Smooth muscle cell (in vitro differentiated cells): ENCODE results near the gene PER1. TPM values are rescaled to one million over a fixed set of nuclear protein-coding genes. Genes with fewer than 3 reads are reported as not detected.
A peak's percentile ranks its signal among the peaks of the same experiment; 100 is the strongest.

Experiments
- DNase-seq: peaks from one replicate; lab custom pipeline; 2025; ENCODE audit not compliant: unreplicated experiment; lab: John Stamatoyannopoulos, UW
- H2AFZ ChIP-seq: fragments of 200-600 bp; sonication (generic); 2 replicates; pipeline ENCODE4 v1.6.0; 2016; ENCODE audit warnings: antibody characterized with exemption, low read depth, mild to moderate bottlenecking
- H3F3A ChIP-seq: fragments of 200-600 bp; sonication (generic); 2 replicates; pipeline ENCODE4 v1.6.0; 2017; ENCODE audit warnings: antibody characterized with exemption, low read depth
- H3K27ac ChIP-seq: fragments of 200-600 bp; sonication (generic); 2 replicates; pipeline ENCODE4 v1.5.1; 2016; ENCODE audit warnings: low read depth, mild to moderate bottlenecking
- H3K27me3 ChIP-seq: fragments of 200-600 bp; sonication (generic); 2 replicates; pipeline ENCODE4 v1.6.1; 2016; ENCODE audit warnings: low read depth, mild to moderate bottlenecking
- H3K36me3 ChIP-seq: fragments of 200-600 bp; sonication (generic); 2 replicates; pipeline ENCODE4 v1.5.1; 2016; ENCODE audit warnings: low read depth
- H3K4me1 ChIP-seq: fragments of 200-600 bp; sonication (generic); 2 replicates; pipeline ENCODE4 v1.5.1; 2016; ENCODE audit warnings: low read depth
- H3K4me2 ChIP-seq: fragments of 200-600 bp; sonication (generic); 2 replicates; pipeline ENCODE4 v1.6.0; 2016; ENCODE audit warnings: mild to moderate bottlenecking
- H3K4me3 ChIP-seq: fragments of 200-600 bp; sonication (generic); 2 replicates; pipeline ENCODE4 v1.5.1; 2016; ENCODE audit warnings: mild to moderate bottlenecking
- H3K79me2 ChIP-seq: fragments of 200-600 bp; sonication (generic); 2 replicates; pipeline ENCODE4 v1.6.0; 2016; ENCODE audit warnings: low read depth, mild to moderate bottlenecking
- H3K9ac ChIP-seq: fragments of 200-600 bp; sonication (generic); 2 replicates; pipeline ENCODE4 v1.6.0; 2016; ENCODE audit warnings: low read depth
- H3K9me3 ChIP-seq: fragments of 200-600 bp; sonication (generic); replicated peaks from 2 replicates; pipeline ENCODE4 v1.5.1; 2016; ENCODE audit warnings: low read depth
- H4K20me1 ChIP-seq: fragments of 200-600 bp; sonication (generic); 2 replicates; pipeline ENCODE4 v1.6.0; 2016; ENCODE audit warnings: low read depth
- CTCF ChIP-seq: fragments of 200-600 bp; sonication (generic); IDR thresholded peaks from 2 replicates; pipeline ENCODE4 v1.5.1; 2017; ENCODE audit warnings: borderline replicate concordance, mild to moderate bottlenecking, antibody characterized with exemption; ENCODE audit not compliant: insufficient read depth, poor library complexity, severe bottlenecking
- WGBS: methylation state at CpG from one replicate; pipeline ENCODE4 v1.1.7; 2016; ENCODE audit warnings: low lambda C conversion rate; 5-methylcytosine and 5-hydroxymethylcytosine counted together
- polyA plus RNA-seq: library from polyadenylated mRNA; unstranded; fragments of >200 nt; fragmentation: Nextera tagmentation; extraction: Ambion mirVana; gene quantifications from 2 replicates; pipeline ENCODE4 v1.2.1, GENCODE V29; 2016
- total RNA-seq: library from RNA; depleted of rRNA; stranded (reverse); fragments of >200 nt; gene quantifications from 2 replicates; pipeline ENCODE4 v1.2.3, GENCODE V29; 2014

PER1 gene
- total and polyA plus RNA-seq, 2 experiments from 2014 or later, result 29.0 to 55.2 TPM

GRCh38 chr17:8140065-8141029, 11.9 kb downstream of the PER1 start:
- no peak for DNase-seq
- peaks cover 21% of the 10 kb centered on the region for H3F3A ChIP-seq
- no peak overlapping the region for H3K4me3 ChIP-seq
- H3K27me3 ChIP-seq, result no peaks in the 10 kb centered on the region
- H3K4me2 ChIP-seq, result no peak overlapping the region
- H3K9me3 ChIP-seq, result no peaks in the 10 kb centered on the region
- H3K79me2 ChIP-seq, result no peaks in the 10 kb centered on the region
- WGBS, result 91% methylated on average over 18 of the region's 18 CpGs
- H2AFZ ChIP-seq, result no peak overlapping the region
- no peaks in the 10 kb centered on the region for H3K4me1 ChIP-seq
- H4K20me1 ChIP-seq, result peaks cover 41% of the 10 kb centered on the region
- TF ChIP-seq CTCF, result no peak
- no peak overlapping the region for H3K9ac ChIP-seq
- H3K27ac ChIP-seq, result no peak overlapping the region
- no peaks in the 10 kb centered on the region for H3K36me3 ChIP-seq

GRCh38 chr17:8138672-8139371, 13.4 kb downstream of the PER1 start:
- TF ChIP-seq CTCF, result peak; percentile 78

GRCh38 chr17:8138374-8138671, 13.9 kb downstream of the PER1 start:
- Histone ChIP-seq H3K4me3 (peak overlapping the region; percentile 47), H3F3A (peaks cover 21% of the 10 kb centered on the region), H4K20me1 (peaks cover 27% of the 10 kb centered on the region), H3K4me1 (no peaks in the 10 kb centered on the region), H3K27me3 (no peaks in the 10 kb centered on the region), H3K27ac (peak overlapping the region; percentile 46), H3K9me3 (no peaks in the 10 kb centered on the region), H3K36me3 (no peaks in the 10 kb centered on the region), H2AFZ (no peak overlapping the region), H3K4me2 (peak overlapping the region; percentile 85), H3K9ac (peak overlapping the region; percentile 25), H3K79me2 (no peaks in the 10 kb centered on the region)
- DNase-seq, result no peak
- 2% methylated on average over 7 of the region's 7 CpGs for WGBS
- no peak for TF ChIP-seq CTCF

More at GRCh38 chr17:8138672-8139371, 13.4 kb downstream of the PER1 start:
- Histone ChIP-seq H3K27ac (peak overlapping the region; percentile 74), H3F3A (peaks cover 21% of the 10 kb centered on the region), H3K9ac (peak overlapping the region; percentile 23), H2AFZ (no peak overlapping the region), H3K4me2 (peak overlapping the region; percentile 85), H3K4me1 (no peaks in the 10 kb centered on the region), H4K20me1 (peaks cover 28% of the 10 kb centered on the region), H3K4me3 (peak overlapping the region; percentile 54), H3K9me3 (no peaks in the 10 kb centered on the region), H3K27me3 (no peaks in the 10 kb centered on the region), H3K36me3 (no peaks in the 10 kb centered on the region), H3K79me2 (no peaks in the 10 kb centered on the region)
- 1% methylated on average over 46 of the region's 46 CpGs for WGBS
- peak; percentile 86 for DNase-seq
